ENCODE data around the gene CPNE5. TPM values are rescaled to one million over a fixed set of nuclear protein-coding genes. Genes with fewer than 3 reads are reported as not detected.

Gene CPNE5
- total and polyA plus RNA-seq, 8 donors: 0.19 to 1.5 (median 0.58) TPM

- 71 to 72% methylated on average over 4 of the region's 4 CpGs for WGBS, 2 donors
- intact Hi-C loops (cut with DNase I): no loop called here
- Histone ChIP-seq H3K27me3 (no peaks in the 10 kb centered on the region), H3K27ac (no peak overlapping the region), H3K36me3 (no peaks in the 10 kb centered on the region), H3K4me3 (no peak overlapping the region), H3K9me3 (no peaks in the 10 kb centered on the region), H3K4me1 (no peaks in the 10 kb centered on the region)
- DNase-seq (no peak), ATAC-seq (no peak), FAIRE-seq (no peak)
- no peak for TF ChIP-seq CTCF (IDR thresholded peaks at IDR 0.05)
Observed at GRCh38 chr6:36788768-36789167, 50.5 kb downstream of the CPNE5 start.

- no peak overlapping the region for H3K4me3 ChIP-seq
- no peak for DNase-seq
- H3K9me3 ChIP-seq: no peaks in the 10 kb centered on the region
- ATAC-seq: no peak
- FAIRE-seq: no peak
- 91 to 95% methylated on average over 8 of the region's 8 CpGs for WGBS, 2 donors
- TF ChIP-seq CTCF (IDR thresholded peaks at IDR 0.05): no peak
- no peaks in the 10 kb centered on the region for H3K36me3 ChIP-seq
- no peaks in the 10 kb centered on the region for H3K27me3 ChIP-seq
- no peak overlapping the region for H3K27ac ChIP-seq
- intact Hi-C loops (cut with DNase I): no loop called here
- H3K4me1 ChIP-seq: no peaks in the 10 kb centered on the region
Observed at GRCh38 chr6:36788186-36788585, 51.1 kb downstream of the CPNE5 start.

- ATAC-seq: no peak
- 90 to 97% methylated on average over 4 of the region's 4 CpGs for WGBS, 2 donors
Observed at GRCh38 chr6:36787210-36787609, 52.0 kb downstream of the CPNE5 start.

GRCh38 chr6:36786055-36786675, 53.1 kb downstream of the CPNE5 start:
- intact Hi-C loops (cut with DNase I): no loop called here
- no peak for ATAC-seq
- Histone ChIP-seq H3K27me3 (no peaks in the 10 kb centered on the region), H3K4me3 (no peak overlapping the region), H3K9me3 (no peaks in the 10 kb centered on the region), H3K36me3 (no peaks in the 10 kb centered on the region), H3K4me1 (peaks cover 0 to 5% (median under 1%) of the 10 kb centered on the region in 3 donors), H3K27ac (no peak overlapping the region)
- TF ChIP-seq CTCF (IDR thresholded peaks at IDR 0.05): no peak
- no peak for FAIRE-seq
- WGBS, 2 donors: 71 to 72% methylated on average over 6 of the region's 6 CpGs
- no peak for DNase-seq

More at GRCh38 chr6:36787210-36787609, 52.0 kb downstream of the CPNE5 start:
- no peaks in the 10 kb centered on the region for H3K9me3 ChIP-seq
- H3K36me3 ChIP-seq: no peaks in the 10 kb centered on the region
- no peaks in the 10 kb centered on the region for H3K27me3 ChIP-seq
- H3K27ac ChIP-seq: no peak overlapping the region
- intact Hi-C loops (cut with DNase I): no loop called here
- TF ChIP-seq CTCF (IDR thresholded peaks at IDR 0.05): no peak
- no peak for DNase-seq
- no peaks in the 10 kb centered on the region for H3K4me1 ChIP-seq
- no peak overlapping the region for H3K4me3 ChIP-seq
- no peak for FAIRE-seq

- H3K27ac ChIP-seq: no peak overlapping the region
- no peaks in the 10 kb centered on the region for H3K27me3 ChIP-seq
- no peaks in the 10 kb centered on the region for H3K36me3 ChIP-seq
- H3K4me1 ChIP-seq: peaks cover 0 to 21% (median 15%) of the 10 kb centered on the region in 3 donors
- ATAC-seq (peak in 1 of 4 donors; percentile 27), DNase-seq (no peak), FAIRE-seq (no peak)
- no peak for TF ChIP-seq CTCF (IDR thresholded peaks at IDR 0.05)
- no peak overlapping the region for H3K4me3 ChIP-seq
- 33 to 46% methylated on average over 3 of the region's 3 CpGs for whole genome bisulfite sequencing, 2 donors
- intact Hi-C loops (cut with DNase I): no loop called here
- no peaks in the 10 kb centered on the region for H3K9me3 ChIP-seq
Observed at GRCh38 chr6:36784376-36784636, 54.9 kb downstream of the CPNE5 start.

Data from pancreas (tissue), 10 donors.